HepG2 (cell line): Measurements from ENCODE around the gene BRCA1. TPM values are rescaled to one million over a fixed set of nuclear protein-coding genes. Genes with fewer than 3 reads are reported as not detected.

ENCODE experiments used
- CEBPG ChIP-seq: IDR thresholded peaks from 2 replicates; pipeline ENCODE4 v1.6.1; 2016
- DNMT3B ChIP-seq: conservative IDR thresholded peaks from 2 replicates; pipeline ENCODE4 v1.6.1; 2016; ENCODE audit warnings: missing biosample characterization, control low read depth
- EP300 ChIP-seq, 3 experiments: sonication (generic) in 1 of 3; formaldehyde crosslinking in 1 of 3; IDR thresholded peaks; 2 replicates each; pipeline versions ENCODE4 v1.5.1 to v1.6.1; 2011 to 2020; ENCODE audit warnings: low read depth in 2 of 3, low read length in 2 of 3, borderline replicate concordance in 1 of 3, improper control_type of control experiment in 1 of 3, mild to moderate bottlenecking in 1 of 3, missing genetic modification reagents in 1 of 3, moderate library complexity in 1 of 3
- FOXA1 ChIP-seq, 2 experiments: fragments of 450-650 bp in 1 of 2; sonication (generic) in 1 of 2; formaldehyde crosslinking in 1 of 2; IDR thresholded peaks; 2 replicates each; pipeline versions ENCODE4 v1.4.0 to v1.6.1; 2016 to 2020; ENCODE audit warnings: missing genetic modification reagents in 1 of 2
- GATA4 ChIP-seq: sonication (generic); IDR thresholded peaks from 2 replicates; pipeline ENCODE4 v1.6.1; 2016; ENCODE audit warnings: antibody characterized with exemption, low read depth, borderline replicate concordance
- HNF4A ChIP-seq: sonication (generic); formaldehyde crosslinking; IDR thresholded peaks from 2 replicates; pipeline ENCODE4 v1.4.0; 2020; ENCODE audit warnings: missing genetic modification reagents
- KLF6 ChIP-seq: IDR thresholded peaks from 2 replicates; pipeline ENCODE4 v1.8.0; 2016; ENCODE audit warnings: missing biosample characterization, missing genetic modification reagents
- LCORL ChIP-seq, 2 experiments: fragments of 450-650 bp in 1 of 2; sonication (generic) in 1 of 2; formaldehyde crosslinking in 1 of 2; IDR thresholded peaks; 2 replicates each; pipeline versions ENCODE4 v1.5.0 to v1.6.1; 2017 to 2020; ENCODE audit warnings: antibody characterized with exemption in 1 of 2, missing genetic modification reagents in 1 of 2
- NPAS2 ChIP-seq: sonication (generic); formaldehyde crosslinking; IDR thresholded peaks from 2 replicates; pipeline ENCODE4 v1.8.0; 2022; ENCODE audit warnings: mild to moderate bottlenecking, missing genetic modification reagents, borderline replicate concordance
- RAD21 ChIP-seq: fragments of 450-650 bp; formaldehyde crosslinking; IDR thresholded peaks from 2 replicates; pipeline ENCODE4 v1.5.0; 2020; ENCODE audit warnings: mild to moderate bottlenecking
- REL ChIP-seq: sonication (generic); formaldehyde crosslinking; conservative IDR thresholded peaks from 2 replicates; pipeline ENCODE4 v1.8.0; 2022; ENCODE audit warnings: mild to moderate bottlenecking, missing genetic modification reagents, moderate library complexity
- SALL1 ChIP-seq: sonication (generic); formaldehyde crosslinking; IDR thresholded peaks from 2 replicates; pipeline ENCODE4 v1.8.0; 2022; ENCODE audit warnings: mild to moderate bottlenecking, missing genetic modification reagents
- SAP130 ChIP-seq: IDR thresholded peaks from 2 replicates; pipeline ENCODE4 v1.6.1; 2016; ENCODE audit warnings: low read depth
- SOX13 ChIP-seq, 3 experiments: fragments of 450-650 bp in 1 of 3; sonication (generic) in 1 of 3; formaldehyde crosslinking in 1 of 3; IDR thresholded peaks in 2 of 3; conservative IDR thresholded peaks in 1 of 3; 2 replicates each; pipeline versions ENCODE4 v1.5.0 to v1.6.1; 2016 to 2020; ENCODE audit warnings: antibody characterized with exemption in 1 of 3, mild to moderate bottlenecking in 1 of 3, missing compliant biosample characterization in 1 of 3, missing genetic modification reagents in 1 of 3, moderate library complexity in 1 of 3
- ZBTB42 ChIP-seq: sonication (generic); formaldehyde crosslinking; IDR thresholded peaks from 2 replicates; pipeline ENCODE4 v1.5.0; 2020; ENCODE audit warnings: mild to moderate bottlenecking, missing genetic modification reagents
- ZNF18 ChIP-seq: sonication (generic); formaldehyde crosslinking; IDR thresholded peaks from 2 replicates; pipeline ENCODE4 v1.8.0; 2022; ENCODE audit warnings: mild to moderate bottlenecking, missing genetic modification reagents; ENCODE audit not compliant: insufficient replicate concordance
- ZNF326 ChIP-seq: sonication (generic); formaldehyde crosslinking; IDR thresholded peaks from 2 replicates; pipeline ENCODE4 v1.4.0; 2020; ENCODE audit warnings: missing genetic modification reagents, borderline replicate concordance
- ZNF724P ChIP-seq: sonication (generic); formaldehyde crosslinking; IDR thresholded peaks from 2 replicates; pipeline ENCODE4 v1.8.0; 2022; ENCODE audit warnings: missing genetic modification reagents, borderline replicate concordance
- polyA plus RNA-seq, 8 experiments: library from polyadenylated mRNA; depleted of rRNA in 3 of 8; stranded (reverse) in 7 of 8; unstranded in 1 of 8; fragments of >200 nt; fragmentation: Illumina TruSeq in 4 of 8; extraction: Trizol in 4 of 8; gene quantifications; 2 replicates each; pipeline versions ENCODE4 v1.2.1 to v1.2.3, GENCODE V29; 2011 to 2016; ENCODE audit warnings: low read depth in 4 of 8, missing spikeins in 1 of 8, mixed read lengths in 1 of 8; ENCODE audit not compliant: insufficient read depth in 1 of 8
- total RNA-seq, 5 experiments: library from RNA; depleted of rRNA; stranded (reverse); fragments of >200 nt; fragmentation: Illumina TruSeq; extraction: Trizol; gene quantifications; 2 replicates each; pipeline ENCODE4 v1.2.3, GENCODE V29; 2016; ENCODE audit warnings: low read depth in 1 of 5
- TF ChIP-seq, protein P1 (sequence below): sonication (generic); formaldehyde crosslinking; IDR thresholded peaks from 2 replicates; pipeline ENCODE4 v1.5.0; 2020; ENCODE audit warnings: mild to moderate bottlenecking, missing genetic modification reagents, borderline replicate concordance
- TF ChIP-seq, protein P2 (sequence below): sonication (generic); formaldehyde crosslinking; IDR thresholded peaks from 2 replicates; pipeline ENCODE4 v1.4.0; 2020; ENCODE audit warnings: missing genetic modification reagents

Gene BRCA1
- total and polyA plus RNA-seq, 2 of the 13 experiments (the other 11 are each of a cell fraction or from before 2014, with no cell fraction given): 13.3 to 37.5 TPM

GRCh38 chr17:43040655-43041054, 84.5 kb downstream of the BRCA1 start (continued):
- TF ChIP-seq FOXA1 (IDR thresholded peaks at IDR 0.05): no peak
- TF ChIP-seq FOXA1 (CRISPR knock-in tag; IDR thresholded peaks at IDR 0.05): peak; percentile 73
- no peak for TF ChIP-seq RAD21 (CRISPR knock-in tag)
- no peak for TF ChIP-seq LCORL (IDR thresholded peaks at IDR 0.05)
- TF ChIP-seq LCORL (CRISPR knock-in tag; IDR thresholded peaks at IDR 0.05): no peak
- no peak for TF ChIP-seq KLF6 (CRISPR knock-in tag)
- TF ChIP-seq ZBTB42 (CRISPR knock-in tag): no peak
- no peak for TF ChIP-seq ZNF724P (CRISPR knock-in tag)
- TF ChIP-seq GATA4: no peak
- TF ChIP-seq ZNF326 (CRISPR knock-in tag): no peak
- TF ChIP-seq REL (CRISPR knock-in tag): no peak
- TF ChIP-seq DNMT3B (CRISPR knock-in tag): no peak
- TF ChIP-seq, protein P1, sequence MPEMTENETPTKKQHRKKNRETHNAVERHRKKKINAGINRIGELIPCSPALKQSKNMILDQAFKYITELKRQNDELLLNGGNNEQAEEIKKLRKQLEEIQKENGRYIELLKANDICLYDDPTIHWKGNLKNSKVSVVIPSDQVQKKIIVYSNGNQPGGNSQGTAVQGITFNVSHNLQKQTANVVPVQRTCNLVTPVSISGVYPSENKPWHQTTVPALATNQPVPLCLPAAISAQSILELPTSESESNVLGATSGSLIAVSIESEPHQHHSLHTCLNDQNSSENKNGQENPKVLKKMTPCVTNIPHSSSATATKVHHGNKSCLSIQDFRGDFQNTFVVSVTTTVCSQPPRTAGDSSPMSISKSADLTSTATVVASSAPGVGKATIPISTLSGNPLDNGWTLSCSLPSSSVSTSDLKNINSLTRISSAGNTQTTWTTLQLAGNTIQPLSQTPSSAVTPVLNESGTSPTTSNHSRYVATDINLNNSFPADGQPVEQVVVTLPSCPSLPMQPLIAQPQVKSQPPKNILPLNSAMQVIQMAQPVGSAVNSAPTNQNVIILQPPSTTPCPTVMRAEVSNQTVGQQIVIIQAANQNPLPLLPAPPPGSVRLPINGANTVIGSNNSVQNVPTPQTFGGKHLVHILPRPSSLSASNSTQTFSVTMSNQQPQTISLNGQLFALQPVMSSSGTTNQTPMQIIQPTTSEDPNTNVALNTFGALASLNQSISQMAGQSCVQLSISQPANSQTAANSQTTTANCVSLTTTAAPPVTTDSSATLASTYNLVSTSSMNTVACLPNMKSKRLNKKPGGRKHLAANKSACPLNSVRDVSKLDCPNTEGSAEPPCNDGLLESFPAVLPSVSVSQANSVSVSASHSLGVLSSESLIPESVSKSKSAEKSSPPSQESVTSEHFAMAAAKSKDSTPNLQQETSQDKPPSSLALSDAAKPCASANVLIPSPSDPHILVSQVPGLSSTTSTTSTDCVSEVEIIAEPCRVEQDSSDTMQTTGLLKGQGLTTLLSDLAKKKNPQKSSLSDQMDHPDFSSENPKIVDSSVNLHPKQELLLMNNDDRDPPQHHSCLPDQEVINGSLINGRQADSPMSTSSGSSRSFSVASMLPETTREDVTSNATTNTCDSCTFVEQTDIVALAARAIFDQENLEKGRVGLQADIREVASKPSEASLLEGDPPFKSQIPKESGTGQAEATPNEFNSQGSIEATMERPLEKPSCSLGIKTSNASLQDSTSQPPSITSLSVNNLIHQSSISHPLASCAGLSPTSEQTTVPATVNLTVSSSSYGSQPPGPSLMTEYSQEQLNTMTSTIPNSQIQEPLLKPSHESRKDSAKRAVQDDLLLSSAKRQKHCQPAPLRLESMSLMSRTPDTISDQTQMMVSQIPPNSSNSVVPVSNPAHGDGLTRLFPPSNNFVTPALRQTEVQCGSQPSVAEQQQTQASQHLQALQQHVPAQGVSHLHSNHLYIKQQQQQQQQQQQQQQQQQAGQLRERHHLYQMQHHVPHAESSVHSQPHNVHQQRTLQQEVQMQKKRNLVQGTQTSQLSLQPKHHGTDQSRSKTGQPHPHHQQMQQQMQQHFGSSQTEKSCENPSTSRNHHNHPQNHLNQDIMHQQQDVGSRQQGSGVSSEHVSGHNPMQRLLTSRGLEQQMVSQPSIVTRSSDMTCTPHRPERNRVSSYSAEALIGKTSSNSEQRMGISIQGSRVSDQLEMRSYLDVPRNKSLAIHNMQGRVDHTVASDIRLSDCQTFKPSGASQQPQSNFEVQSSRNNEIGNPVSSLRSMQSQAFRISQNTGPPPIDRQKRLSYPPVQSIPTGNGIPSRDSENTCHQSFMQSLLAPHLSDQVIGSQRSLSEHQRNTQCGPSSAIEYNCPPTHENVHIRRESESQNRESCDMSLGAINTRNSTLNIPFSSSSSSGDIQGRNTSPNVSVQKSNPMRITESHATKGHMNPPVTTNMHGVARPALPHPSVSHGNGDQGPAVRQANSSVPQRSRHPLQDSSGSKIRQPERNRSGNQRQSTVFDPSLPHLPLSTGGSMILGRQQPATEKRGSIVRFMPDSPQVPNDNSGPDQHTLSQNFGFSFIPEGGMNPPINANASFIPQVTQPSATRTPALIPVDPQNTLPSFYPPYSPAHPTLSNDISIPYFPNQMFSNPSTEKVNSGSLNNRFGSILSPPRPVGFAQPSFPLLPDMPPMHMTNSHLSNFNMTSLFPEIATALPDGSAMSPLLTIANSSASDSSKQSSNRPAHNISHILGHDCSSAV (CRISPR knock-in tag): no peak
- TF ChIP-seq SAP130 (CRISPR knock-in tag): peak; percentile 47; the same call in 1 of the 2 replicates
- TF ChIP-seq SALL1 (CRISPR knock-in tag): peak; percentile 29; the same call in 1 of the 2 replicates
- TF ChIP-seq EP300 (IDR thresholded peaks at IDR 0.05; ENCODE audit: low read depth in 2 of 2, low read length in 2 of 2): peak; percentile 36 to 72; a peak in 1 of 4 replicates
- TF ChIP-seq EP300 (CRISPR knock-in tag; IDR thresholded peaks at IDR 0.05; ENCODE audit: borderline replicate concordance): no peak
- TF ChIP-seq ZNF18 (CRISPR knock-in tag): no peak
- no peak for TF ChIP-seq NPAS2 (CRISPR knock-in tag)
- peak; percentile 43; the same call in 1 of the 2 replicates for TF ChIP-seq HNF4A (CRISPR knock-in tag)
- TF ChIP-seq SOX13 (IDR thresholded peaks at IDR 0.05): no peak; the same call in 1 of the 2 replicates
- 0 out of 4 replicates have a peak, but pooled peaks of 1 of the 2 experiments have one; percentile 26 for TF ChIP-seq SOX13 (CRISPR knock-in tag; conservative IDR thresholded peaks at IDR 0.05 in 1 of 2, IDR thresholded peaks at IDR 0.05 in 1 of 2)
- TF ChIP-seq, protein P2, sequence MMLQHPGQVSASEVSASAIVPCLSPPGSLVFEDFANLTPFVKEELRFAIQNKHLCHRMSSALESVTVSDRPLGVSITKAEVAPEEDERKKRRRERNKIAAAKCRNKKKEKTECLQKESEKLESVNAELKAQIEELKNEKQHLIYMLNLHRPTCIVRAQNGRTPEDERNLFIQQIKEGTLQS (CRISPR knock-in tag): no peak
- peak; percentile 73 for TF ChIP-seq CEBPG (CRISPR knock-in tag)
